ENCODE results near the gene IER5. TPM values are rescaled to one million over a fixed set of nuclear protein-coding genes. Genes with fewer than 3 reads are reported as not detected.
A peak's percentile ranks its signal among the peaks of the same experiment; 100 is the strongest.
"Not testable (repeated sequence)": the region's sequence is repeated elsewhere in the genome, so short reads cannot be mapped to it uniquely, and the experiment has no call there.

Gene IER5
- total RNA-seq, 1 experiment from 2014 or later: 20.4 TPM

- intact Hi-C loops (cut with micrococcal nuclease; ENCODE audit: unreplicated experiment) (no loop called here), in situ Hi-C loops (cut with HindIII; ENCODE audit: low pct_unique_long_range_greater_than_20kb, low sequenced_read_pairs) (no loop called here)
- H3K36me3 ChIP-seq (ENCODE audit: control insufficient read depth, insufficient read depth, low read length): no peaks in the 10 kb centered on the region
- H3K27ac ChIP-seq (ENCODE audit: low read length): peak overlapping the region; percentile 61; the same call in 1 of the 2 replicates
- TF ChIP-seq SIN3A (IDR thresholded peaks at IDR 0.05; ENCODE audit: borderline replicate concordance, insufficient read depth, low read depth, low read length): no peak
- TF ChIP-seq REST (IDR thresholded peaks at IDR 0.05; ENCODE audit: insufficient read depth in 1 of 2, low read depth in 2 of 2, low read length in 1 of 2): no peak
- TF ChIP-seq CTCF (IDR thresholded peaks at IDR 0.05): no peak
- no peak for TF ChIP-seq TCF7L2 (IDR thresholded peaks at IDR 0.05; ENCODE audit: low read depth, low read length)
- TF ChIP-seq POLR2AphosphoS5 (IDR thresholded peaks at IDR 0.05; ENCODE audit: low read depth, low read length): no peak
- CTCF ChIA-PET: interaction anchor here (0.6 kb wide), 1 partner anchor 94 kb away, joined by 7 read pairs; no protein-coding TSS in a partner anchor
- BruUV-seq (replicated peaks): no TSS peak
- ATAC-seq: no peak
- H3K4me1 ChIP-seq (ENCODE audit: control insufficient read depth, insufficient read depth, low read length): peaks cover 4% of the 10 kb centered on the region; the same call in 1 of the 2 replicates
- no peak overlapping the region for H3K4me3 ChIP-seq (ENCODE audit: low read depth in 2 of 2, low read length in 2 of 2)
- no peaks in the 10 kb centered on the region for H3K27me3 ChIP-seq (ENCODE audit: control insufficient read depth, insufficient read depth, low read length)
- no peaks in the 10 kb centered on the region for H3K9me3 ChIP-seq (ENCODE audit: control insufficient read depth, insufficient read depth, low read depth, low read length)
- POLR2A ChIA-PET: no interaction called here
- DNase-seq (ENCODE audit: low read depth, low spot score): no peak
Observed at GRCh38 chr1:181043025-181043888, 45.2 kb upstream of the IER5 start.

GRCh38 chr1:181044449-181044966 lies 44.0 kb upstream of the IER5 start:
- BruUV-seq (replicated peaks): no TSS peak
- POLR2A ChIA-PET: no interaction called here
- Histone ChIP-seq H3K27me3 (ENCODE audit: control insufficient read depth, insufficient read depth, low read length) (no peaks in the 10 kb centered on the region), H3K4me3 (ENCODE audit: low read depth in 2 of 2, low read length in 2 of 2) (no peak overlapping the region), H3K4me1 (ENCODE audit: control insufficient read depth, insufficient read depth, low read length) (peaks cover 4% of the 10 kb centered on the region; the same call in 1 of the 2 replicates), H3K27ac (ENCODE audit: low read length) (peak overlapping the region; percentile 44; the same call in 1 of the 2 replicates), H3K36me3 (ENCODE audit: control insufficient read depth, insufficient read depth, low read length) (no peaks in the 10 kb centered on the region), H3K9me3 (ENCODE audit: control insufficient read depth, insufficient read depth, low read depth, low read length) (no peaks in the 10 kb centered on the region)
- intact Hi-C loops (cut with micrococcal nuclease; ENCODE audit: unreplicated experiment) (no loop called here), in situ Hi-C loops (cut with HindIII; ENCODE audit: low pct_unique_long_range_greater_than_20kb, low sequenced_read_pairs) (no loop called here)
- CTCF ChIA-PET: interaction anchor here (0.6 kb wide), 1 partner anchor 144 kb away, joined by 3 read pairs; no protein-coding TSS in a partner anchor
- TF ChIP-seq SIN3A (IDR thresholded peaks at IDR 0.05; ENCODE audit: borderline replicate concordance, insufficient read depth, low read depth, low read length) (no peak), CTCF (IDR thresholded peaks at IDR 0.05) (no peak), REST (IDR thresholded peaks at IDR 0.05; ENCODE audit: insufficient read depth in 1 of 2, low read depth in 2 of 2, low read length in 1 of 2) (no peak), TCF7L2 (IDR thresholded peaks at IDR 0.05; ENCODE audit: low read depth, low read length) (no peak), POLR2AphosphoS5 (IDR thresholded peaks at IDR 0.05; ENCODE audit: low read depth, low read length) (no peak)
- ATAC-seq (peak; percentile 81), DNase-seq (ENCODE audit: low read depth, low spot score) (no peak)

- H3K9me3 ChIP-seq (ENCODE audit: control insufficient read depth, insufficient read depth, low read depth, low read length); H3K27ac ChIP-seq (ENCODE audit: low read length); ATAC-seq; H3K27me3 ChIP-seq (ENCODE audit: control insufficient read depth, insufficient read depth, low read length); BruUV-seq (replicated peaks); H3K4me3 ChIP-seq (ENCODE audit: low read depth in 2 of 2, low read length in 2 of 2); POLR2A ChIA-PET; in situ Hi-C loops (cut with HindIII; ENCODE audit: low pct_unique_long_range_greater_than_20kb, low sequenced_read_pairs); H3K4me1 ChIP-seq (ENCODE audit: control insufficient read depth, insufficient read depth, low read length); intact Hi-C loops (cut with micrococcal nuclease; ENCODE audit: unreplicated experiment); DNase-seq (ENCODE audit: low read depth, low spot score); H3K36me3 ChIP-seq (ENCODE audit: control insufficient read depth, insufficient read depth, low read length): not testable (repeated sequence)
- CTCF ChIA-PET: interaction anchor here (0.6 kb wide), 1 partner anchor 8 kb away, joined by 4 read pairs; no protein-coding TSS in a partner anchor
Observed at GRCh38 chr1:181045946-181046345, 42.6 kb upstream of the IER5 start.
